Subcutaneous adipose tissue (tissue), 4 donors: ENCODE measurements around the gene CAMTA1. TPM values are rescaled to one million over a fixed set of nuclear protein-coding genes. Genes with fewer than 3 reads are reported as not detected.

ENCODE experiments used
- CTCF ChIP-seq: fragments of 450-650 bp; IDR thresholded peaks from one replicate; pipeline ENCODE4 v1.5.1; 2016; ENCODE audit warnings: low read depth, mild to moderate bottlenecking, control low read depth, antibody characterized with exemption, moderate library complexity
- total RNA-seq, 4 donors: library from RNA; depleted of rRNA; stranded (reverse); fragments of >200 nt; gene quantifications; one replicate each; pipeline ENCODE4 v1.1.0, GENCODE V29; 2016

CAMTA1 gene
- total RNA-seq, 4 donors from 2014 or later, result 58.6 to 82.5 (median 78.0) TPM

GRCh38 chr1:7420470-7421100 lies 635.3 kb downstream of the CAMTA1 start:
- no peak for TF ChIP-seq CTCF

GRCh38 chr1:7421471-7422075 lies 636.3 kb downstream of the CAMTA1 start:
- no peak for TF ChIP-seq CTCF

- no peak for TF ChIP-seq CTCF
These were observed 636.8 kb downstream of the CAMTA1 start for GRCh38 chr1:7422081-7422480.

GRCh38 chr1:7422561-7422960 lies 637.3 kb downstream of the CAMTA1 start:
- TF ChIP-seq CTCF, result no peak

- no peak for TF ChIP-seq CTCF
These were observed 637.7 kb downstream of the CAMTA1 start for GRCh38 chr1:7422966-7423365.

GRCh38 chr1:7424352-7424890 lies 639.2 kb downstream of the CAMTA1 start:
- TF ChIP-seq CTCF, result no peak

GRCh38 chr1:7425229-7425628 lies 640.0 kb downstream of the CAMTA1 start:
- TF ChIP-seq CTCF, result no peak
